T-helper 2 cell treated with Interferon-gamma antibody and Interleukin-4, amounts not matched to agents 5 μg/mL and 100 μg/mL, for 36 hours (primary cell): Measurements from ENCODE around the gene SHB.

Experiments used
- DNase-seq: peaks from one replicate; pipeline ENCODE4 v3.0.0; 2021; ENCODE audit warnings: low spot score
- H3K27ac Mint-ChIP-seq: one replicate; pipeline ENCODE4 v1.8.0; 2021; ENCODE audit warnings: mild to moderate bottlenecking, mixed read lengths
- H3K27me3 Mint-ChIP-seq: one replicate; pipeline ENCODE4 v1.8.0; 2021; ENCODE audit warnings: low read depth, mixed read lengths
- H3K36me3 Mint-ChIP-seq: one replicate; pipeline ENCODE4 v1.8.0; 2021; ENCODE audit warnings: low read depth, mixed read lengths
- H3K4me1 Mint-ChIP-seq: one replicate; pipeline ENCODE4 v1.8.0; 2021; ENCODE audit warnings: low read depth, mixed read lengths
- H3K4me3 Mint-ChIP-seq: one replicate; pipeline ENCODE4 v1.8.0; 2022; ENCODE audit warnings: mild to moderate bottlenecking, moderate library complexity, mixed read lengths
- H3K9me3 Mint-ChIP-seq: one replicate; pipeline ENCODE4 v1.8.0; 2021; ENCODE audit warnings: mixed read lengths

The SHB gene

DNA sequence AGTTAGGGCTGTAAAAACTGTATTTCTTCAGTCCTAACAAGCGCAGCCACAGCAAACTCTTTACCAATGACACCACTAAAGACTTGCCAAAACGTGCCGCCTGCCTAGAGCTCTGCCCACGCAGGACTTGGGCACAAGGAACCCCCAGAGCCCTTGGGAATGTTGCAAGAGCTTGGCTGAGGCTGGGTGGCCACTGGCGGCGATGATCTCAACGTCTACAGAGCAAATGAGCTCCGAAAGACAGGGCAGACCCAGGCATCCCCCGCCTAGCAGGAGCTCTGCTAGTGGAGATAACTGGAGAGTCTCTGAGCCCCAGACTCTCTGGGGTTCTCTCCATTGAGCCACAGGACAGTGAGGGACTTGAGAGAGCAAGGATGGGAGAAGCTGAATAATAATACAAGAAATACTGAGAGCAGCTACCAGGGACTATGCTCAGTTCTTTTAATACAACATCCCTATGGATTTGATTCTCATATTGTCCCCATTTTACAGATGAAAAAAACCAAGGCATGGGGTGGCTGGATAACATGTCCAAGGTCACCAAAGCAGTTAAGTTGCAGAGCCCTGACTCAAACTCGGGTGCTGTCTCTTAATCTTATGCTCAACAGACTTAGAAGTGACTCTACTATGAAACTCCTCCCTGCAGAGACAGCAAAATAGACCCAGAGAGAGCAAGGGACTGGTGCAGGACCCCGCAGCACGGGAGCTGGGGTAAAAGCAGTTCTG lies 32.5 kb downstream of the SHB start:
- Mint-ChIP-seq H3K27me3 (no peaks in the 10 kb centered on the region), H3K36me3 (no peaks in the 10 kb centered on the region), H3K4me3 (no peak overlapping the region), H3K4me1 (no peaks in the 10 kb centered on the region), H3K9me3 (no peaks in the 10 kb centered on the region), H3K27ac (no peak overlapping the region)
- DNase-seq, result no peak

DNA sequence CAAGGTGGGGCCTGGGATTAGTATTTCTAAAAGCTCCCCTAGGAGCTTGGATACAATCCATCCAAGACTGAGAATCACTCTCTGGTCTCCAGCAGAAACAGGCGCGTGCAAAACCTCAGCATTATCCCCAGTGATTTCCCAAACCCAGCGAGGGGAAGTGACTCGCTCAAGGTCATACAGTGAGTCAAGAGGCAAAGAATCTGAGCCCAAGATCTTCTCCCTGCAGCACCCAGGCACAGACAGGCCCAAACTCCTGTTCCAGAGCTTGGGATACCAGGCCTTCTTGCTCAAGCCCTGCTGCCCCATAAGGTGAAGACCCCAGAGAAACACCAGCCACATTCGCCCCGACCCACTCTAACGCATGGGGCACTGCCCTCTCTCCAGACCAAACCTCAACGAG lies 33.2 kb downstream of the SHB start:
- no peaks in the 10 kb centered on the region for H3K9me3 Mint-ChIP-seq
- H3K27me3 Mint-ChIP-seq, result no peaks in the 10 kb centered on the region
- no peak overlapping the region for H3K27ac Mint-ChIP-seq
- no peaks in the 10 kb centered on the region for H3K4me1 Mint-ChIP-seq
- DNase-seq, result no peak
- no peak overlapping the region for H3K4me3 Mint-ChIP-seq
- H3K36me3 Mint-ChIP-seq, result no peaks in the 10 kb centered on the region

DNA sequence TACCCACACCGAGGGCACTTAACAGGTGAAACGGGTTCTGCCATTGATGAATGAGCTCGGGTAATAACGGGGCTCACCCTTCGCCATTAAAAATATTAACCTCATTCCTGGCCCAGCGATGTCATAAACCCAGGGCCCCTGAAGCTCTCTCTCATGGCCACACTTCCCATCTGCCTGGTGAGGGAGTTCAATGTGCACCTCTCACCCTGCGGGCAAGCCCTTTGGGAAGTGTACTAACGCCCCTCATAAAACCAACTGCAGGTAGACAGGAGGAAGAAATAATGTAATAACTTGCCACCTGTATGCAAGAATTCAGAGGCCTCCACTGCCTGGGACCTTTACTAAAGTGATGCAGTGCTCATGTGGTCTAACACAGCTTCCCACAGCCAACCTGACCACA lies 35.1 kb downstream of the SHB start:
- Mint-ChIP-seq H3K4me3 (no peak overlapping the region), H3K27ac (no peak overlapping the region), H3K9me3 (no peaks in the 10 kb centered on the region), H3K27me3 (no peaks in the 10 kb centered on the region), H3K36me3 (no peaks in the 10 kb centered on the region), H3K4me1 (peaks cover 2% of the 10 kb centered on the region)
- no peak for DNase-seq

DNA sequence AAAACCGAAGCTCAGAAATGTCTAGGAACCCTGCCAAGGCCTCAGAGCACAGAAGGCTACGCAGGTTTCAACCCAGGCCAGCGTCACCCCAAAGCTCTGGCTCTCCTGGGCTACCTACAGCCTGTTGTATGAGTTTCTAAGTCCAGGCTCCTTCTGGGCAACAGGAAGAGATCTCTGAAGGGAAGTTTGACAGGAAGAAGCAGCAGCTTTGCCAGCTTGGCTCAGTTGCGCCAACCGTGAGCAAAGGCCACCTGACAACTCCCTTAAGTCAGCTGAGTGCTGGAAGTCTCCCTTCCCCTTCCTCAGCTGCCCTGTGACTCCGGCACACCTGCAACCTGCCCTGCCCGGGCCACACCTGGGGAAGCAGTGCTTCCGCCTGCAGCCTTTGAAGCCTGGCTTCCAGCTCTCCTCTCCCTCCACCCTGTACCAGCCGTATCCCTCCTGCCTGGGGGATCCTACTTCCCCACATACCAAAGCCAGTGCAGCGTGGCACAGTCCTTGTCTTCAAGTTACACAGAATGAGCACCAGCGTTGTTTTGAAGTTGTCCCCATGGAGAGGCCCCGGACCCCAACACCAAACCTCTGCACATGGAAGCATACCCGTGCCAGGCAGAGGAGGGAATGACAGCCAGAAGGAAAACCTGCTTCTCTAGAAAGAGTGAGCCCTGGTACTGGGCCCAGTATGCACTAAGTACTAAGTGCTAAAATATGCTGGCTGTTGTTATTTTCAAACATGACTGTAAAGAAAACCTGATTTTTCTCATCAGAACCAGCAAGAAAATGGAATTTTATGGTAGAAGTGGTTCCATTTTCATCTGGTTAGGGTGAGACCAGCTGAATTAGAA lies 36.5 kb downstream of the SHB start:
- Mint-ChIP-seq H3K27me3 (no peaks in the 10 kb centered on the region), H3K4me1 (peaks cover 2% of the 10 kb centered on the region), H3K9me3 (no peaks in the 10 kb centered on the region), H3K36me3 (no peaks in the 10 kb centered on the region), H3K27ac (no peak overlapping the region), H3K4me3 (no peak overlapping the region)
- DNase-seq, result no peak

DNA sequence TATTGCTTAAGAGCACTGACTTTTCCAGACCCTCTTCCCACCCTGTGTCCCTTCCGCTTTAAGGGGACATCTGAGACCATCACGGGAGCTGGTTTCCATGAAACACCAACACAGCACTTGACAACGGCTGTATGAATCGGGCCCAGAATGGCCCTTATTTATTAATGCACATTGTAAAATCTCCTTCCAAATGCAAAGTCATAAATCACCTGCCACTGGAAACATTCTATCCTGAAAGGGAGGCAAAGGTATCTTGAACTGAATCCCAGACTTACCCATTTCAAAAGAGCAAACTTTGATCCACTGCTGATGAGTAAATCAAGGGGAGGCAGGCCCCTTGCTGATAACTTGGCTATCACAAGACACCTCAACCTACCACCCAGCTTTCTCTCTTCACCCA lies 37.4 kb downstream of the SHB start:
- no peak for DNase-seq
- H3K27ac Mint-ChIP-seq, result no peak overlapping the region
- peaks cover 2% of the 10 kb centered on the region for H3K4me1 Mint-ChIP-seq
- no peaks in the 10 kb centered on the region for H3K9me3 Mint-ChIP-seq
- no peaks in the 10 kb centered on the region for H3K36me3 Mint-ChIP-seq
- no peaks in the 10 kb centered on the region for H3K27me3 Mint-ChIP-seq
- H3K4me3 Mint-ChIP-seq, result no peak overlapping the region

DNA sequence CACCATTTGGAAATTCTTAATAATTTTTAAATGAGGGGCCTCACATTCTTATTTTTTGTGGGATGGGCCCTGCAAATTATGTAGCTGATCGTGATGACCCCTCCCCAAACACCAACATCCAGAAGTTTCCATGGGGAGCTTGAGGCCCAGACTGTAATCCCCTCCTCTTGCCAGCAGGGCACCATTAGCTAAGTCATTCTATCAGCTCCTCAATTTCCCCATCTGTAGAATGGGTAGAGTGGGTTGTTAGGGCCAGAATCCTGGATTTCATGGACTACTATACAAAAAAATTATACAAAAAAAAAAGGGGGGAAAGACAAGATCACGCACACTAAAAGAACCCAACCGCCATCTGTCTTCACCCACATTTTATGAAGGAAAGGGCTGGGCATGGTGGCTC lies 38.4 kb downstream of the SHB start:
- H3K4me3 Mint-ChIP-seq, result no peak overlapping the region
- peaks cover 2% of the 10 kb centered on the region for H3K4me1 Mint-ChIP-seq
- no peak overlapping the region for H3K27ac Mint-ChIP-seq
- H3K36me3 Mint-ChIP-seq, result no peaks in the 10 kb centered on the region
- H3K9me3 Mint-ChIP-seq, result no peaks in the 10 kb centered on the region
- H3K27me3 Mint-ChIP-seq, result no peaks in the 10 kb centered on the region
- no peak for DNase-seq

DNA sequence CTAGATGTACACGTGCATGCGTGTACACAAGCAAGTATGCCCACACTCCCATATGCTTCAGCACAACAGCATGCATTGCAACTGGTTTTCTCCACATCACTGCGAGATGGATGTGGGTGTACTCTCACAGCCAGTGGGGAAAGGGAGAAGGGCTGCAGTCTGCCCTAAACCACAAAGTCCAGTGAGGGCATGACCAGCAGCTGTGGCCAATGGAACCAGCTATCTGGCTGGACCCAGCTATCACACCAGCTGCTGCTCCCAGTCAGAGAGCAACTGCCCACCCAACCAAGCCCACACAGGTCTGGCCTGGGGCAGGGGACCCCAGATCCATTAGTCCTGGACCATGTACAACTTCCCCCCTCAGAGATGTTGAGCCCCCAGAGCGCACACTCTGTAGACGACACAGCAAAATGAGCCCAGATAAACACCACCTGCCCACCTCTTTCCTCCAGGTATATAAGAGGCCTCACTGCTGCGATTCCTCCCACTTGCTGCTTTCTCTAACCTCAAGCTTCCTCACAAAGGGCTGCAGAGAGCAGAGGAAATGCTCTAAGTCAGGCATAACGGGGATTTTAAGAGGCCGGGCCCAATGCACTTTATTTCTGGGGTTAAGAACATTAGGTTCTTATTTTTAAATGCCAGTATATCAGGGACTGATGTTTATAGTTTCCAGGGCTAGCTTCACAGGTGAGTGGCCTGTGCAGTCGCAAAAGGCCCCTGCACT lies 39.0 kb downstream of the SHB start:
- Mint-ChIP-seq H3K4me1 (peaks cover 2% of the 10 kb centered on the region), H3K4me3 (no peak overlapping the region), H3K9me3 (no peaks in the 10 kb centered on the region), H3K27ac (no peak overlapping the region), H3K27me3 (no peaks in the 10 kb centered on the region), H3K36me3 (no peaks in the 10 kb centered on the region)
- no peak for DNase-seq

DNA sequence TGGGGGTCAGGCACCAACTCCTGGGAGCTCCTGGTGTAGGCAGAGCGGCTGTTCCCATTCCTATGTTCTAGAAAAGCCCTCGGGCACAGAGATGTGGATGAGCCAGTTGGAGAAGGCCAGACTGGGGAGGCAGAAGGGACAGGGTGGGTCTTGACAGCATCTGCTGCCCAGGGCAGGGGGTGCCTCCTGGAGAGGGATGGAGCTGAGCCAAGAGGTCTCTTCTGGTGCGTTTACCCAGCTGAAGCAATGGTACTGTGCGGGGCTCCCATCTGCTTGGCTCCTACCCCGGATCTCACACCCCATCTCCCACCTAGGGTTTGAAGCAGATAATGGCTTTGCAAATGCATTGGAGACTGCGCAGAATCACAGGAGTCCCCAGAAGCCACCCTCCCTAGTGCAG lies 41.3 kb downstream of the SHB start:
- no peaks in the 10 kb centered on the region for H3K36me3 Mint-ChIP-seq
- H3K4me3 Mint-ChIP-seq, result no peak overlapping the region
- no peaks in the 10 kb centered on the region for H3K27me3 Mint-ChIP-seq
- H3K27ac Mint-ChIP-seq, result no peak overlapping the region
- H3K9me3 Mint-ChIP-seq, result no peaks in the 10 kb centered on the region
- H3K4me1 Mint-ChIP-seq, result peaks cover 2% of the 10 kb centered on the region
- DNase-seq, result no peak

DNA sequence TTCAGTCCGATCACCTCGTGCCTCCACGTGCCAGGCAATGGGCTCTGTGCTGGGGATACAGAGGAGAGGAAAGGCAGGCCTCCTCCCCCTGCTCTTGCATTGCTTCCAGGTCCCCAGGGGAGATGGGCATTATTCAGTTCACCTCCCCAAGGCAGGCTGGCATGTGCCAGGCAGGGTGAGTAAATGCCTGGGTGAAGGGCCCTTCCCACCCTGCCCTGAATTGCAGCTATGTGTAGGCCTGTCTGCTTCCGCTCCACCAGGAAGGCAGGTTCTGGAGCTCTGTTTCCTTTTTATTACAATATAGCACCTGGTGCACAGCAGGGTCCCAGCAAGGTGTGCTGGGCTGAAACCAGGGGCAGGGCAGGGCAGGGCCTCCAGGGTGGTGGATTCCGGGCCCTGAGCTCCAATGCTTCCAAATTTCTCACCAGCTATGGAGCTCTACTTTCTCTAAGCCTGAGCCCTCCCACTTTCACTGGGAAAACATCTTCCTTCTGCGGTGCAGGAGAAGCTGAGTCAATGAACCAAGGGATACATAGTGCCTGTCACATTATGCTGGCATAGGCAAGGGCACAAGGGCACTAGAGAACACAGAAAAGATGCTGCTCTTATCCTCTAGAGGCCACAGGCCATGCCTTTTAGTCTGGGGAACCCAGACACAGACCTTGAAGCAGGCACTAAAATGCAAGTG lies 42.0 kb downstream of the SHB start:
- no peaks in the 10 kb centered on the region for H3K36me3 Mint-ChIP-seq

DNA sequence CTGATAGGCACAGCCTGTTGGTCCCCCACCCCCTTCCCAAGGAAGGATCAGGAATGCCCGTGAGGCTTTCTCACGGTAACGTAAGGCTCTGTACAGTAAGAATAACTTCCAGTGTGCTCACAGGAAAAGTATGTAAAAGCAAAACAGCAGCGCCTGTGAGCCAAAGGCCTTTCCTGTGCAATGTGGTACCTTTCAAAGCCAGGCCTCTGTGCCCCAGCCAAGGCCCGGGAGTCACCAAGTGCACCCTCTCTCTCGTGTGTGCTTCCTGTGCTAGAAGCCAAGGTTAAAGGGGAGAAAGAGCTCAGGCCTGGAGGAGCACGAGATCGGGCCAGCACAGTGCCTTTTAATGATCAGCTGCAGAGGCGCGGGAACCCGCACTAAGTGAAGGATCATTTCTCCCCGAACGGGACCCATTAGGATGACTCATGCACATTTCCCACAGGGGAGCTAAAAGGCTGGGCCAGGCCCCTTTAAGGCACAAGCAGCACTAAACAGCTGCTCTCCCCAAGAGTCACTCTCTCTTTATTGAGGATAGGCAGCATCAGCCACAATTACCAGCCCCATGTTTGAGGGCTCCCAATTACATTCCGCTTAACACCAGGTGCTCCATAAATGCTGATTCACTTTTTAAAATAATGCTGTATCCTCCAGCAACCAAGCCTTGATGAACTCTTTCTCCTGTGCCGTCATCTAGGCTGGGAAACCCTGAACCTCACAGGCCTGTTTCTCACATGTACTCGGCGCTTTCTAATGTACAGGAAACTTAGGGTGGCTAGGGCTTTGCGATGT lies 42.8 kb downstream of the SHB start:
- H3K9me3 Mint-ChIP-seq, result no peaks in the 10 kb centered on the region
- no peak overlapping the region for H3K27ac Mint-ChIP-seq
- peaks cover 2% of the 10 kb centered on the region for H3K4me1 Mint-ChIP-seq
- no peak for DNase-seq
- H3K27me3 Mint-ChIP-seq, result no peaks in the 10 kb centered on the region
- H3K4me3 Mint-ChIP-seq, result no peak overlapping the region
- no peaks in the 10 kb centered on the region for H3K36me3 Mint-ChIP-seq

More for the DNA sequence above, 42.0 kb downstream of the SHB start:
- DNase-seq, result no peak
- Mint-ChIP-seq H3K4me3 (no peak overlapping the region), H3K27ac (no peak overlapping the region), H3K27me3 (no peaks in the 10 kb centered on the region), H3K4me1 (peaks cover 2% of the 10 kb centered on the region), H3K9me3 (no peaks in the 10 kb centered on the region)

DNA sequence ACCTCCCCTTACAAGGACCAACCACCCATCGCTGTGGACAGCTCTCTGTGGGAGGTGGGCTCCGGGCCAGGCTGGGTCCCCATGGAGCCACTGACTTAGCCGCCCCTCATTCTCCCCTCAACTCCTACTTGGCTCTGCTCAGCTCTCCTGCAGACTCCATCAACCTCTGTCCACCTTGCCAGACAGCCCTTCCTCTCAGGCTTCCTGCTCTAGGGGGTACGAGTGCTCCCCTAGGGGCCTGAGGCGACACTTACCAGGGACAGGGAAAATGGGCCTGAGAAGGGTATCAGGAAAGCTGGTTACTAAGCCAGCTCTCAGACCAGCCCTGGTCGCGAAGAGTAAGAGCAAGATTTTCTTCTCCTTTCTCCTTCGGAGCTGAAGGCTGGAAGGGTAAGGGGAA lies 43.9 kb downstream of the SHB start:
- no peaks in the 10 kb centered on the region for H3K27me3 Mint-ChIP-seq
- H3K4me3 Mint-ChIP-seq, result no peak overlapping the region
- H3K36me3 Mint-ChIP-seq, result no peaks in the 10 kb centered on the region
- H3K9me3 Mint-ChIP-seq, result no peaks in the 10 kb centered on the region
- DNase-seq, result no peak
- no peak overlapping the region for H3K27ac Mint-ChIP-seq
- H3K4me1 Mint-ChIP-seq, result peaks cover under 1% of the 10 kb centered on the region

DNA sequence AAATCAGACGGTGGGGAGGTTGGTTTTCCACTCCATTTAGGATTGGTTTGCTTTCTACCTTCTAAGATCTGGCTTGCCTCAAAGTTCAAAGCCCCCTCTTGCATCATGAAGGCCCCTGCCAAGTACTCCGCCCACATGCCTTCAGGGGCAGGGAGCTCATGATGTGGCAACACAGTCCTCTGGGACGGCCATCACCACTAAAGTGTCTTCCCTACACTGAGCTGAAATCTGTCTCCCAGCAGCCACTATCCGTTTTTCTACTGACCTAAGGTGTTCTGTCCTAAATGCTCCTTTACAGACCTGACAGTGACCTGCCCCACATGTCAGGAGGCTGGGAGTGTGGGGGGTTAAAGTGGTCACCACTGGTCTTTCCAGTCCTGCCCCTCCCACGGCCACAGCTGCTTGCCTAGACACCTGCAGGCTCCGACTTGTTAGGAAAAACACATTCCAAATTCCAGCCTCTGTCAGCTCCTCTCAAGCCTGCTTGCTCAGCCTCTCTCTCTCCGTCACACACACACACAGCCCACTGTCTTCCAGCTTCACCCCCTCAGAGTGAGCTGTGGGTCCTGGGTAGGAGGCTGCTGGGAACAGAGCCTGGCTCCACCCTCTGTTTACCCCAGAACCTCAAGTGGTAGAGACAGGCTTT lies 44.9 kb downstream of the SHB start:
- DNase-seq, result no peak
- no peaks in the 10 kb centered on the region for H3K36me3 Mint-ChIP-seq
- H3K9me3 Mint-ChIP-seq, result no peaks in the 10 kb centered on the region
- H3K27ac Mint-ChIP-seq, result no peak overlapping the region
- H3K4me3 Mint-ChIP-seq, result no peak overlapping the region
- H3K27me3 Mint-ChIP-seq, result no peaks in the 10 kb centered on the region
- no peaks in the 10 kb centered on the region for H3K4me1 Mint-ChIP-seq

DNA sequence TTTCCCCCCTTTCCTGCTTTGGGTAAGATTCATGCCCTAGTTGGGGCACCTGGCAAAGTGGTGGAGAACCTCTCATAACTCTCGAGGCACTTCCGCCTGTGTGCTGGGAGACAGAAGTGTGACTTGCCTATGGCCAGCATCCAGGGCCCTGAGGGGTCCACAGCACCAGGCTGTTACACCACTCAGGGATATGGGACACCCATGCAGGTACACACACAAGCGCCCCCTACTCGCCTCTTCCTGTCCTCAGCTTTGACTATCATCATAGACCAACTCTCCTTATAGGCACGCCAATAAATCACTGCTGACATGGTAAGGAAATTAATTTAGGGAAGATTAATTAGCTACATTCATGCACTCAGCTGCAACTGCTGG lies 45.4 kb downstream of the SHB start:
- Mint-ChIP-seq H3K27ac (no peak overlapping the region), H3K36me3 (no peaks in the 10 kb centered on the region), H3K27me3 (no peaks in the 10 kb centered on the region), H3K4me3 (no peak overlapping the region), H3K4me1 (no peaks in the 10 kb centered on the region), H3K9me3 (no peaks in the 10 kb centered on the region)
- no peak for DNase-seq
